Esophagus squamous epithelium (tissue), 4 donors: ENCODE data around the gene TEX51.

Source experiments
- CTCF ChIP-seq, 6 experiments: fragments of 450-650 bp in 4 of 6; fragments of 200-600 bp in 2 of 6; sonication (generic) in 2 of 6; IDR thresholded peaks; one replicate each; pipeline ENCODE4 v1.5.1; 2016 to 2019; ENCODE audit warnings: antibody characterized with exemption in 6 of 6, mild to moderate bottlenecking in 4 of 6, moderate library complexity in 4 of 6
- POLR2A ChIP-seq, 4 donors: fragments of 450-650 bp; IDR thresholded peaks; one replicate each; pipeline ENCODE4 v1.6.1; 2017; ENCODE audit warnings: antibody characterized with exemption in 4 of 4, mild to moderate bottlenecking in 4 of 4, moderate library complexity in 3 of 4

- TF ChIP-seq CTCF (IDR thresholded peaks at IDR 0.05) (no peak), POLR2A (IDR thresholded peaks at IDR 0.05) (no peak)
These were observed 5.5 kb upstream of the TEX51 start for GRCh38 chr2:126893153-126893552.
